DOHH2 (cell line): ENCODE measurements around the gene EXOSC9.

Source experiments
- CTCF ChIP-seq: fragments of 200-600 bp; sonication (generic); IDR thresholded peaks from one replicate; pipeline ENCODE4 v1.5.1; 2014; ENCODE audit warnings: antibody characterized with exemption, mild to moderate bottlenecking, low read depth, low read length; ENCODE audit not compliant: poor library complexity, severe bottlenecking
- EZH2phosphoT487 ChIP-seq: fragments of 200-600 bp; sonication (generic); IDR thresholded peaks from 2 replicates; pipeline ENCODE4 v1.6.1; 2017; ENCODE audit warnings: borderline replicate concordance, mild to moderate bottlenecking, antibody characterized with exemption, low read length, moderate library complexity, mixed read lengths

GRCh38 chr4:121789960-121790829 is 10.9 kb upstream of the EXOSC9 start:
- TF ChIP-seq CTCF = no peak
- TF ChIP-seq EZH2phosphoT487 = no peak
